Measurements from ENCODE around the gene ATP5PD. TPM values are rescaled to one million over a fixed set of nuclear protein-coding genes. Genes with fewer than 3 reads are reported as not detected.

Gene ATP5PD
- total RNA-seq, 4 donors from 2014 or later, result 172 to 408 (median 330) TPM

DNA sequence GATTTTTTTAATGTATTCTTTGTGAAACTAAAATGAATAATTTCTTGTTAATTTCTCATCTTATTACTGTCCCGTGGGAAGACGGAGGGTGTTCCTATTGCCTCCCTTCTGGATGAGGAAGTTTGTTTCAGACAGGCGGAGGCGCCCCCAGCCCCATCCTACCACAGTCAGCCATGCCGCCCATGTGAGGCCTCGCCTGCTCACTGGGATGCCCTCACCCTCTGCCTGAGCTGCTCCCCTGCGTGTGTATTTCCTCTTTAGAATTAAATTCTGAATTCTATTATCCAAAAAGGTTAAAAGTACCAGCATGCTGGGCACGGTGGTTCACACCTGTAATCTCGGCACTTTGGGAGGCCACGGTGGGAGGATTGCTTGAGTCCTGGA, 14.3 kb upstream of the ATP5PD start:
- DNase-seq, result no peak
- intact Hi-C loops (cut with DNase I), result loop anchor here (5.0 kb wide), 1 partner anchor 51 kb away; no protein-coding TSS in a partner anchor
- H3K27me3 ChIP-seq, result no peaks in the 10 kb centered on the region
- no peaks in the 10 kb centered on the region for H3K9me3 ChIP-seq
- H3K27ac ChIP-seq, result peak overlapping the region in 2 of 3 donors; percentile 77 to 81
- peaks cover 20 to 37% of the 10 kb centered on the region in 2 donors for H3K4me1 ChIP-seq
- no peak for TF ChIP-seq CTCF (IDR thresholded peaks at IDR 0.05)
- H3K4me3 ChIP-seq (replicated peaks in 1 of 3), result no peak overlapping the region
- peaks cover 19 to 31% of the 10 kb centered on the region in 2 donors for H3K36me3 ChIP-seq
- WGBS, 2 donors, result 94 to 99% methylated on average over 10 of the region's 10 CpGs

- no peak overlapping the region for H3K4me3 ChIP-seq (replicated peaks in 1 of 3)
- peak in 1 of 2 donors; percentile 5 for TF ChIP-seq POLR2A (IDR thresholded peaks at IDR 0.05)
- TF ChIP-seq CTCF (IDR thresholded peaks at IDR 0.05), result no peak
- peak; percentile 89 to 91 for DNase-seq
- peaks cover 19 to 31% of the 10 kb centered on the region in 2 donors for H3K36me3 ChIP-seq
- no peaks in the 10 kb centered on the region for H3K27me3 ChIP-seq
- no peaks in the 10 kb centered on the region for H3K9me3 ChIP-seq
- H3K27ac ChIP-seq, result peak overlapping the region; percentile 59 to 81 (median 77)
- peaks cover 20 to 37% of the 10 kb centered on the region in 2 donors for H3K4me1 ChIP-seq
- intact Hi-C loops (cut with DNase I), result loop anchor here (5.0 kb wide), 1 partner anchor 52 kb away; no protein-coding TSS in a partner anchor
- WGBS, 2 donors, result 31 to 67% methylated on average over 14 to 26 of the region's 26 CpGs
Observed at GRCh38 chr17:75060434-75061054, 13.8 kb upstream of the ATP5PD start.

- Histone ChIP-seq H3K4me3 (replicated peaks in 1 of 3) (no peak overlapping the region), H3K27ac (peak overlapping the region; percentile 59 to 81 (median 77)), H3K4me1 (peaks cover 20 to 32% of the 10 kb centered on the region in 2 donors), H3K9me3 (no peaks in the 10 kb centered on the region), H3K36me3 (peaks cover 19 to 26% of the 10 kb centered on the region in 2 donors), H3K27me3 (no peaks in the 10 kb centered on the region)
- peak in 4 of 6 experiments; percentile 37 to 43 (median 40) for TF ChIP-seq CTCF (IDR thresholded peaks at IDR 0.05)
- no peak for TF ChIP-seq POLR2A (IDR thresholded peaks at IDR 0.05)
- WGBS, 2 donors, result 22 to 31% methylated on average over 23 to 25 of the region's 25 CpGs
- peak; percentile 71 to 73 for DNase-seq
- intact Hi-C loops (cut with DNase I), result loop anchor here (5.0 kb wide), 1 partner anchor 53 kb away; no protein-coding TSS in a partner anchor
Observed at GRCh38 chr17:75059369-75060345, 12.9 kb upstream of the ATP5PD start.

DNA sequence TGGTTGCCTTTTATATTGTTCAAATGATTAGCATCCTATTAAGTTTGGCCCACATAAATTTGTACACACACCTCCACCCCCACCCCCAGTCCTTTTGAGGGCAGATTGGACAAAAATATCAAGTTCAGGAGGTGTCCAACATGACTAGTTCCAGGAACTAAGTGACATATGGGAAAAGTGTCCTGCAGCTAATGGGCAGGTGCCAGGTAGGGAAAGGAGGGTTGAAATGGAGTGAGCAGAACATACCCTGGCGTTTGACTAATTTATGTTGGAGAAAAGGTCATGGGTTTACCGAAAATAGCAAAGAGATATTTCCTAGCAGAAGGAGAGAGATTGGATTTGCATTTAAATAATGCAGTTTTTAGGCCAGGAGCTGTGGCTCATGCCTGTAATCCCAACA, 5.2 kb upstream of the ATP5PD start:
- WGBS, 2 donors, result 86 to 88% methylated on average over 2 of the region's 2 CpGs
- Histone ChIP-seq H3K4me3 (replicated peaks in 1 of 3) (no peak overlapping the region), H3K4me1 (peaks cover 10 to 12% of the 10 kb centered on the region in 2 donors), H3K27ac (no peak overlapping the region), H3K9me3 (no peaks in the 10 kb centered on the region), H3K27me3 (no peaks in the 10 kb centered on the region), H3K36me3 (peaks cover 4 to 11% of the 10 kb centered on the region in 2 donors)
- intact Hi-C loops (cut with DNase I), result no loop called here
- no peak for TF ChIP-seq CTCF (IDR thresholded peaks at IDR 0.05)
- TF ChIP-seq POLR2A (IDR thresholded peaks at IDR 0.05), result no peak
- DNase-seq, result no peak

Measured in thyroid gland (tissue), 4 donors.